GM12878 (cell line): ENCODE data around the gene KRT38. TPM values are rescaled to one million over a fixed set of nuclear protein-coding genes. Genes with fewer than 3 reads are reported as not detected.

Source experiments
- ATAC-seq: fragments of 200-7000 bp; cut with Tn5 transposase; 3 replicates; pipeline ENCODE4 v1.9.1; 2020; ENCODE audit warnings: mild to moderate bottlenecking, moderate library complexity
- BruUV-seq: library from RNA; stranded (reverse); fragments of 400-500 nt; replicated peaks from 2 replicates; lab custom pipeline; 2021; lab: Mats Ljungman, UMichigan
- CTCF ChIA-PET: fragments of 300-600 bp; sonication (Branson Sonifier 250); formaldehyde crosslinking; extraction: SDS; loops from one replicate; lab custom pipeline; 2021; ENCODE audit warnings: inconsistent platforms; lab: Yijun Ruan, JAX
- POLR2A ChIA-PET: fragments of 350-600 bp; formaldehyde crosslinking; extraction: SDS; loops from one replicate; lab custom pipeline; 2021; ENCODE audit warnings: inconsistent platforms; lab: Charles Lee
- RAD21 ChIA-PET: fragments of 300-600 bp; sonication (Branson Sonifier 250); formaldehyde crosslinking; loops from one replicate; lab custom pipeline; 2023; ENCODE audit warnings: antibody characterized with exemption; ENCODE audit not compliant: unreplicated experiment; lab: Charles Lee
- SMC1A ChIA-PET: fragments of 300-600 bp; sonication (Branson Sonifier 250); formaldehyde crosslinking; loops from one replicate; lab custom pipeline; 2023; ENCODE audit not compliant: unreplicated experiment, uncharacterized antibody; lab: Charles Lee
- DNase-seq: peaks from one replicate; pipeline ENCODE4 v3.0.0-alpha.2; 2011; ENCODE audit warnings: low read depth, low spot score
- FAIRE-seq: peaks from 3 replicates; lab custom pipeline; 2011; peaks lifted over from hg19 to GRCh38; lab: Jason Lieb, UNC
- H2AFZ ChIP-seq: 2 replicates; pipeline ENCODE4 v1.6.0; 2011; ENCODE audit warnings: low read depth, low read length, control low read depth; ENCODE audit not compliant: control insufficient read depth
- H3K27ac ChIP-seq: 2 replicates; pipeline ENCODE4 v1.5.1; 2011; ENCODE audit warnings: control low read depth; ENCODE audit not compliant: control insufficient read depth, insufficient read depth
- H3K27me3 ChIP-seq, 2 experiments: replicated peaks in 1 of 2; 2 replicates each; pipeline versions ENCODE4 v1.6.0 to v1.6.1; 2011; ENCODE audit warnings: low read length in 1 of 2; ENCODE audit not compliant: control insufficient read depth in 2 of 2, insufficient read depth in 2 of 2
- H3K36me3 ChIP-seq, 2 experiments: 2 replicates each; pipeline ENCODE4 v1.5.1; 2011; ENCODE audit warnings: low read length in 1 of 2; ENCODE audit not compliant: control insufficient read depth in 2 of 2, insufficient read depth in 2 of 2
- H3K4me1 ChIP-seq: 2 replicates; pipeline ENCODE4 v1.6.1; 2011; ENCODE audit warnings: mild to moderate bottlenecking, low read length, moderate library complexity, mixed read lengths; ENCODE audit not compliant: control insufficient read depth, insufficient read depth
- H3K4me2 ChIP-seq: 2 replicates; pipeline ENCODE4 v1.6.0; 2011; ENCODE audit warnings: control low read depth; ENCODE audit not compliant: control insufficient read depth, insufficient read depth
- H3K4me3 ChIP-seq: fragments of 200-600 bp; sonication (generic); 2 replicates; pipeline ENCODE4 v1.5.1; 2016
- H3K79me2 ChIP-seq: 2 replicates; pipeline ENCODE4 v1.6.0; 2011; ENCODE audit warnings: low read length; ENCODE audit not compliant: control insufficient read depth, insufficient read depth
- H3K9ac ChIP-seq: 2 replicates; pipeline ENCODE4 v1.8.0; 2011; ENCODE audit warnings: low read length, control low read depth, mixed read lengths; ENCODE audit not compliant: control insufficient read depth, insufficient read depth
- H3K9me3 ChIP-seq: replicated peaks from 3 replicates; pipeline ENCODE4 v1.5.1; 2011; ENCODE audit warnings: mild to moderate bottlenecking, low read length; ENCODE audit not compliant: control insufficient read depth, insufficient read depth
- H4K20me1 ChIP-seq: 2 replicates; pipeline ENCODE4 v1.6.0; 2011; ENCODE audit not compliant: control insufficient read depth, insufficient read depth
- BCL11A ChIP-seq: IDR thresholded peaks from 2 replicates; pipeline ENCODE4 v1.6.1; 2011; ENCODE audit warnings: low read depth, low read length
- BCL3 ChIP-seq: IDR thresholded peaks from 2 replicates; pipeline ENCODE4 v1.6.1; 2011; ENCODE audit warnings: borderline replicate concordance, low read depth, mild to moderate bottlenecking, moderate library complexity, low read length; ENCODE audit not compliant: insufficient read depth, poor library complexity, severe bottlenecking
- EGR1 ChIP-seq, 2 experiments: IDR thresholded peaks; 1 replicate in 1 of 2; 2 replicates in 1 of 2; pipeline ENCODE4 v1.6.1; 2011 to 2012; ENCODE audit warnings: low read depth in 2 of 2, low read length in 2 of 2, borderline replicate concordance in 1 of 2, mild to moderate bottlenecking in 1 of 2, moderate library complexity in 1 of 2
- GATAD2B ChIP-seq: fragments of 450-650 bp; conservative IDR thresholded peaks from 2 replicates; pipeline ENCODE4 v1.6.1; 2017; ENCODE audit warnings: low read depth, mild to moderate bottlenecking, moderate library complexity
- HCFC1 ChIP-seq: fragments of 150-350 bp; IDR thresholded peaks from 2 replicates; pipeline ENCODE4 v1.6.1; 2014; ENCODE audit warnings: low read length
- IKZF1 ChIP-seq: fragments of 450-650 bp; conservative IDR thresholded peaks from 2 replicates; pipeline ENCODE4 v1.6.1; 2017; ENCODE audit warnings: antibody characterized with exemption, mild to moderate bottlenecking
- NKRF ChIP-seq: fragments of 450-650 bp; conservative IDR thresholded peaks from 2 replicates; pipeline ENCODE4 v1.6.1; 2017; ENCODE audit warnings: mild to moderate bottlenecking, moderate library complexity
- RBBP5 ChIP-seq: fragments of 200-600 bp; sonication (generic); conservative IDR thresholded peaks from 2 replicates; pipeline ENCODE4 v1.6.1; 2016
- SMARCA5 ChIP-seq: fragments of 450-650 bp; IDR thresholded peaks from 2 replicates; pipeline ENCODE4 v1.6.1; 2017; ENCODE audit warnings: mild to moderate bottlenecking
- SMC3 ChIP-seq: IDR thresholded peaks from 2 replicates; pipeline ENCODE4 v1.6.1; 2011; ENCODE audit warnings: low read length, improper control_type of control experiment, borderline replicate concordance
- TBL1XR1 ChIP-seq: IDR thresholded peaks from 2 replicates; pipeline ENCODE4 v1.6.1; 2012; ENCODE audit warnings: low read depth, low read length, improper control_type of control experiment
- TCF3 ChIP-seq: IDR thresholded peaks from 2 replicates; pipeline ENCODE4 v1.6.1; 2012; ENCODE audit warnings: low read depth, mild to moderate bottlenecking, low read length, borderline replicate concordance; ENCODE audit not compliant: insufficient read depth
- ZNF384 ChIP-seq: IDR thresholded peaks from 2 replicates; pipeline ENCODE4 v1.6.1; 2012; ENCODE audit warnings: low read depth, mild to moderate bottlenecking, low read length, improper control_type of control experiment, borderline replicate concordance
- in situ Hi-C: fragments of 300-500 bp; cut with MboI; formaldehyde crosslinking; loops from 9 replicates; pipeline ENCODE4 v1.14.3; 2018; ENCODE audit warnings: mixed read lengths
- intact Hi-C: fragments of 100-400 bp; cut with micrococcal nuclease; formaldehyde crosslinking; loops from one replicate; pipeline ENCODE4 v1.14.2; 2022; ENCODE audit not compliant: unreplicated experiment
- polyA plus RNA-seq, 11 experiments: library from polyadenylated mRNA; depleted of rRNA in 4 of 11; unstranded in 6 of 11; stranded (reverse) in 5 of 11; fragments of >200 nt; fragmentation: Nextera tagmentation in 4 of 11; fragmentation: Illumina TruSeq in 1 of 11; extraction: Ambion mirVana in 4 of 11; extraction: Trizol in 1 of 11; gene quantifications; 1 replicate in 1 of 11; 2 replicates in 10 of 11; pipeline versions ENCODE4 v1.2.1 to v1.2.3, GENCODE V29; 2011 to 2016; ENCODE audit warnings: inconsistent platforms in 2 of 11, missing spikeins in 2 of 11, low read depth in 1 of 11
- total RNA-seq, 4 experiments: library from RNA; depleted of rRNA in 3 of 4; stranded (reverse); fragments of >200 nt in 3 of 4; fragmentation: Illumina TruSeq in 1 of 4; extraction: Trizol in 1 of 4; gene quantifications; 2 replicates each; pipeline versions ENCODE4 v1.2.1 to v1.2.3, GENCODE V29; 2013 to 2021
- TF ChIP-seq, protein P1 (sequence below): fragments of 450-650 bp; IDR thresholded peaks from 2 replicates; pipeline ENCODE4 v1.6.1; 2016; ENCODE audit warnings: mild to moderate bottlenecking, moderate library complexity, borderline replicate concordance

KRT38 gene
- total and polyA plus RNA-seq, 10 of the 15 experiments (the other 5 are each of a cell fraction or from before 2014, with no cell fraction given): not detected

GRCh38 chr17:41474863-41475262 is 34.1 kb upstream of the KRT38 start (continued):
- TF ChIP-seq BCL3 (no peak), SMC3 (no peak), HCFC1 (no peak)
- TF ChIP-seq, protein P1, sequence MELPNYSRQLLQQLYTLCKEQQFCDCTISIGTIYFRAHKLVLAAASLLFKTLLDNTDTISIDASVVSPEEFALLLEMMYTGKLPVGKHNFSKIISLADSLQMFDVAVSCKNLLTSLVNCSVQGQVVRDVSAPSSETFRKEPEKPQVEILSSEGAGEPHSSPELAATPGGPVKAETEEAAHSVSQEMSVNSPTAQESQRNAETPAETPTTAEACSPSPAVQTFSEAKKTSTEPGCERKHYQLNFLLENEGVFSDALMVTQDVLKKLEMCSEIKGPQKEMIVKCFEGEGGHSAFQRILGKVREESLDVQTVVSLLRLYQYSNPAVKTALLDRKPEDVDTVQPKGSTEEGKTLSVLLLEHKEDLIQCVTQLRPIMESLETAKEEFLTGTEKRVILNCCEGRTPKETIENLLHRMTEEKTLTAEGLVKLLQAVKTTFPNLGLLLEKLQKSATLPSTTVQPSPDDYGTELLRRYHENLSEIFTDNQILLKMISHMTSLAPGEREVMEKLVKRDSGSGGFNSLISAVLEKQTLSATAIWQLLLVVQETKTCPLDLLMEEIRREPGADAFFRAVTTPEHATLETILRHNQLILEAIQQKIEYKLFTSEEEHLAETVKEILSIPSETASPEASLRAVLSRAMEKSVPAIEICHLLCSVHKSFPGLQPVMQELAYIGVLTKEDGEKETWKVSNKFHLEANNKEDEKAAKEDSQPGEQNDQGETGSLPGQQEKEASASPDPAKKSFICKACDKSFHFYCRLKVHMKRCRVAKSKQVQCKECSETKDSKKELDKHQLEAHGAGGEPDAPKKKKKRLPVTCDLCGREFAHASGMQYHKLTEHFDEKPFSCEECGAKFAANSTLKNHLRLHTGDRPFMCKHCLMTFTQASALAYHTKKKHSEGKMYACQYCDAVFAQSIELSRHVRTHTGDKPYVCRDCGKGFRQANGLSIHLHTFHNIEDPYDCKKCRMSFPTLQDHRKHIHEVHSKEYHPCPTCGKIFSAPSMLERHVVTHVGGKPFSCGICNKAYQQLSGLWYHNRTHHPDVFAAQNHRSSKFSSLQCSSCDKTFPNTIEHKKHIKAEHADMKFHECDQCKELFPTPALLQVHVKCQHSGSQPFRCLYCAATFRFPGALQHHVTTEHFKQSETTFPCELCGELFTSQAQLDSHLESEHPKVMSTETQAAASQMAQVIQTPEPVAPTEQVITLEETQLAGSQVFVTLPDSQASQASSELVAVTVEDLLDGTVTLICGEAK: no peak

- intact Hi-C loops: no loop called here
- ATAC-seq (no peak), FAIRE-seq (no peak), DNase-seq (no peak)
- TF ChIP-seq NKRF: no peak
- TF ChIP-seq RBBP5: no peak
- no peak for TF ChIP-seq TBL1XR1
- TF ChIP-seq SMARCA5: no peak
- TF ChIP-seq GATAD2B: no peak
- no peak for TF ChIP-seq ZNF384
- no peak for TF ChIP-seq BCL11A
- no peak for TF ChIP-seq TCF3
- TF ChIP-seq EGR1 (IDR thresholded peaks at IDR 0.05; ENCODE audit: borderline replicate concordance in 1 of 2, low read depth in 2 of 2, low read length in 2 of 2): no peak
- no peak for TF ChIP-seq IKZF1
- POLR2A ChIA-PET: no interaction called here
- in situ Hi-C loops: no loop called here
- Histone ChIP-seq H3K27me3 (no peaks in the 10 kb centered on the region; a peak in 1 of 4 replicates), H4K20me1 (no peaks in the 10 kb centered on the region), H3K4me1 (no peaks in the 10 kb centered on the region), H3K36me3 (no peaks in the 10 kb centered on the region), H3K4me3 (no peak overlapping the region), H3K9me3 (no peaks in the 10 kb centered on the region), H3K9ac (no peak overlapping the region), H3K4me2 (no peak overlapping the region), H3K79me2 (no peaks in the 10 kb centered on the region), H3K27ac (no peak overlapping the region), H2AFZ (no peak overlapping the region)
- RAD21 ChIA-PET: no interaction called here
- CTCF ChIA-PET: no interaction called here
- no TSS peak for BruUV-seq
- SMC1A ChIA-PET: no interaction called here
These were observed 27.6 kb upstream of the KRT38 start for GRCh38 chr17:41468346-41468745.
